HL-60 (cell line): ENCODE measurements around the gene FIGN.

Experiments
- DNase-seq, 2 experiments: peaks; one replicate each; pipeline ENCODE4 v3.0.0-alpha.2; 2010 to 2020; ENCODE audit warnings: low read depth in 1 of 2, low spot score in 1 of 2
- H3K27ac ChIP-seq: fragments of 250-450 bp; sonication (Bioruptor Pico); replicated peaks from 2 replicates; pipeline ENCODE4 v1.5.1; 2020; ENCODE audit warnings: mild to moderate bottlenecking, moderate library complexity
- H3K27me3 ChIP-seq: fragments of 250-450 bp; sonication (Bioruptor Pico); 2 replicates; pipeline ENCODE4 v1.5.1; 2021; ENCODE audit warnings: mild to moderate bottlenecking, moderate library complexity; ENCODE audit not compliant: insufficient read depth, poor library complexity, severe bottlenecking
- H3K4me3 ChIP-seq: replicated peaks from 2 replicates; pipeline ENCODE4 v1.5.1; 2011; ENCODE audit warnings: mild to moderate bottlenecking, control low read depth, low read length; ENCODE audit not compliant: insufficient read depth
- CTCF ChIP-seq: IDR thresholded peaks from one replicate; pipeline ENCODE4 v1.5.1; 2011; ENCODE audit warnings: low read length, control low read depth, inconsistent platforms; ENCODE audit not compliant: insufficient read depth
- GABPA ChIP-seq: IDR thresholded peaks from 2 replicates; pipeline ENCODE4 v1.6.1; 2012; ENCODE audit warnings: low read depth
- POLR2AphosphoS5 ChIP-seq: IDR thresholded peaks from 2 replicates; pipeline ENCODE4 v1.6.1; 2012; ENCODE audit warnings: low read depth
- SPI1 ChIP-seq: IDR thresholded peaks from 2 replicates; pipeline ENCODE4 v1.6.1; 2012; ENCODE audit warnings: low read depth, mild to moderate bottlenecking, borderline replicate concordance
- TF ChIP-seq, protein P1 (sequence below): IDR thresholded peaks from 2 replicates; pipeline ENCODE4 v1.6.1; 2012; ENCODE audit warnings: low read depth; ENCODE audit not compliant: insufficient replicate concordance

Gene FIGN

GRCh38 chr2:163701399-163702195 is 34.2 kb downstream of the FIGN start:
- H3K4me3 ChIP-seq = no peak overlapping the region
- no peak for TF ChIP-seq SPI1
- TF ChIP-seq POLR2AphosphoS5 = no peak
- TF ChIP-seq, protein P1, sequence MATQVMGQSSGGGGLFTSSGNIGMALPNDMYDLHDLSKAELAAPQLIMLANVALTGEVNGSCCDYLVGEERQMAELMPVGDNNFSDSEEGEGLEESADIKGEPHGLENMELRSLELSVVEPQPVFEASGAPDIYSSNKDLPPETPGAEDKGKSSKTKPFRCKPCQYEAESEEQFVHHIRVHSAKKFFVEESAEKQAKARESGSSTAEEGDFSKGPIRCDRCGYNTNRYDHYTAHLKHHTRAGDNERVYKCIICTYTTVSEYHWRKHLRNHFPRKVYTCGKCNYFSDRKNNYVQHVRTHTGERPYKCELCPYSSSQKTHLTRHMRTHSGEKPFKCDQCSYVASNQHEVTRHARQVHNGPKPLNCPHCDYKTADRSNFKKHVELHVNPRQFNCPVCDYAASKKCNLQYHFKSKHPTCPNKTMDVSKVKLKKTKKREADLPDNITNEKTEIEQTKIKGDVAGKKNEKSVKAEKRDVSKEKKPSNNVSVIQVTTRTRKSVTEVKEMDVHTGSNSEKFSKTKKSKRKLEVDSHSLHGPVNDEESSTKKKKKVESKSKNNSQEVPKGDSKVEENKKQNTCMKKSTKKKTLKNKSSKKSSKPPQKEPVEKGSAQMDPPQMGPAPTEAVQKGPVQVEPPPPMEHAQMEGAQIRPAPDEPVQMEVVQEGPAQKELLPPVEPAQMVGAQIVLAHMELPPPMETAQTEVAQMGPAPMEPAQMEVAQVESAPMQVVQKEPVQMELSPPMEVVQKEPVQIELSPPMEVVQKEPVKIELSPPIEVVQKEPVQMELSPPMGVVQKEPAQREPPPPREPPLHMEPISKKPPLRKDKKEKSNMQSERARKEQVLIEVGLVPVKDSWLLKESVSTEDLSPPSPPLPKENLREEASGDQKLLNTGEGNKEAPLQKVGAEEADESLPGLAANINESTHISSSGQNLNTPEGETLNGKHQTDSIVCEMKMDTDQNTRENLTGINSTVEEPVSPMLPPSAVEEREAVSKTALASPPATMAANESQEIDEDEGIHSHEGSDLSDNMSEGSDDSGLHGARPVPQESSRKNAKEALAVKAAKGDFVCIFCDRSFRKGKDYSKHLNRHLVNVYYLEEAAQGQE = no peak
- no peak for TF ChIP-seq CTCF
- no peak for TF ChIP-seq GABPA
- DNase-seq = no peak
- no peak overlapping the region for H3K27ac ChIP-seq
- no peaks in the 10 kb centered on the region for H3K27me3 ChIP-seq

GRCh38 chr2:163698857-163699256 is 37.0 kb downstream of the FIGN start:
- H3K27ac ChIP-seq = no peak overlapping the region
- no peak overlapping the region for H3K4me3 ChIP-seq
- H3K27me3 ChIP-seq = no peaks in the 10 kb centered on the region
- TF ChIP-seq GABPA = no peak
- no peak for TF ChIP-seq CTCF
- TF ChIP-seq SPI1 = no peak
- TF ChIP-seq POLR2AphosphoS5 = no peak
- TF ChIP-seq, protein P1 = no peak
- DNase-seq = no peak

- Histone ChIP-seq H3K4me3 (no peak overlapping the region), H3K27ac (no peak overlapping the region), H3K27me3 (no peaks in the 10 kb centered on the region)
- no peak for TF ChIP-seq SPI1
- no peak for TF ChIP-seq CTCF
- TF ChIP-seq, protein P1 = no peak
- TF ChIP-seq GABPA = no peak
- TF ChIP-seq POLR2AphosphoS5 = no peak
- DNase-seq = no peak
These were observed 37.8 kb downstream of the FIGN start for GRCh38 chr2:163697846-163698637.
